Liver (tissue), 9 donors: Measurements from ENCODE around the gene CLN3. TPM values are rescaled to one million over a fixed set of nuclear protein-coding genes. Genes with fewer than 3 reads are reported as not detected.

Experiments
- DNase-seq: peaks from one replicate; pipeline ENCODE4 v3.0.0-alpha.2; 2017; ENCODE audit warnings: low spot score
- H3K27ac ChIP-seq, 2 donors: one replicate each; pipeline ENCODE4 v1.7.0; 2013; ENCODE audit warnings: inconsistent platforms in 2 of 2, low read length in 2 of 2, control low read depth in 1 of 2, low read depth in 1 of 2, mild to moderate bottlenecking in 1 of 2
- H3K27me3 ChIP-seq, 4 donors: one replicate each; pipeline versions ENCODE4 v1.6.1 to v1.7.0; 2013; ENCODE audit warnings: low read length in 3 of 4, inconsistent platforms in 1 of 4, mild to moderate bottlenecking in 1 of 4, moderate library complexity in 1 of 4; ENCODE audit not compliant: control insufficient read depth in 4 of 4, insufficient read depth in 4 of 4
- H3K36me3 ChIP-seq, 4 donors: one replicate each; pipeline versions ENCODE4 v1.6.1 to v1.7.0; 2013; ENCODE audit warnings: low read length in 3 of 4, mild to moderate bottlenecking in 3 of 4, low read depth in 1 of 4, moderate library complexity in 1 of 4; ENCODE audit not compliant: control insufficient read depth in 4 of 4, insufficient read depth in 3 of 4
- H3K4me1 ChIP-seq, 4 donors: one replicate each; pipeline versions ENCODE4 v1.6.1 to v1.7.0; 2013; ENCODE audit warnings: low read length in 3 of 4, mild to moderate bottlenecking in 3 of 4, moderate library complexity in 1 of 4; ENCODE audit not compliant: control insufficient read depth in 4 of 4, insufficient read depth in 4 of 4
- H3K4me3 ChIP-seq, 3 donors: one replicate each; pipeline versions ENCODE4 v1.6.1 to v1.7.0; 2013; ENCODE audit warnings: low read length in 3 of 3, control low read depth in 1 of 3, low read depth in 1 of 3, mild to moderate bottlenecking in 1 of 3
- H3K9ac ChIP-seq, 2 donors: one replicate each; pipeline ENCODE4 v1.7.0; 2013; ENCODE audit warnings: low read length in 2 of 2, mild to moderate bottlenecking in 2 of 2, moderate library complexity in 2 of 2, control low read depth in 1 of 2, low read depth in 1 of 2
- H3K9me3 ChIP-seq, 4 donors: one replicate each; pipeline versions ENCODE4 v1.6.1 to v1.7.0; 2013; ENCODE audit warnings: low read length in 3 of 4; ENCODE audit not compliant: control insufficient read depth in 4 of 4
- EGR1 ChIP-seq, 2 donors: IDR thresholded peaks; 2 replicates each; pipeline ENCODE4 v1.6.1; 2016 to 2018; ENCODE audit warnings: antibody characterized with exemption in 2 of 2, low read depth in 2 of 2
- FOXA1 ChIP-seq: IDR thresholded peaks from 2 replicates; pipeline ENCODE4 v1.6.1; 2016; ENCODE audit warnings: antibody characterized with exemption
- FOXA2 ChIP-seq: IDR thresholded peaks from 2 replicates; pipeline ENCODE4 v1.6.1; 2016; ENCODE audit warnings: antibody characterized with exemption
- GABPA ChIP-seq, 2 donors: IDR thresholded peaks in 1 of 2; conservative IDR thresholded peaks in 1 of 2; 2 replicates each; pipeline ENCODE4 v1.6.1; 2016; ENCODE audit warnings: antibody characterized with exemption in 2 of 2, mild to moderate bottlenecking in 1 of 2, moderate library complexity in 1 of 2
- HNF4A ChIP-seq, 2 donors: conservative IDR thresholded peaks; 2 replicates each; pipeline ENCODE4 v1.6.1; 2016; ENCODE audit warnings: antibody characterized with exemption in 2 of 2, mild to moderate bottlenecking in 2 of 2
- HNF4G ChIP-seq: IDR thresholded peaks from 2 replicates; pipeline ENCODE4 v1.6.1; 2016; ENCODE audit warnings: antibody characterized with exemption
- JUND ChIP-seq, 2 donors: IDR thresholded peaks; 2 replicates each; pipeline ENCODE4 v1.6.1; 2016; ENCODE audit warnings: antibody characterized with exemption in 2 of 2
- NR2F2 ChIP-seq: IDR thresholded peaks from 2 replicates; pipeline ENCODE4 v1.6.1; 2016; ENCODE audit warnings: antibody characterized with exemption
- RAD21 ChIP-seq, 2 donors: IDR thresholded peaks; 2 replicates each; pipeline ENCODE4 v1.6.1; 2016; ENCODE audit warnings: antibody characterized with exemption in 2 of 2, mild to moderate bottlenecking in 2 of 2
- REST ChIP-seq: IDR thresholded peaks from 2 replicates; pipeline ENCODE4 v1.6.1; 2016; ENCODE audit warnings: antibody characterized with exemption, mild to moderate bottlenecking
- RXRA ChIP-seq, 2 donors: IDR thresholded peaks; 2 replicates each; pipeline ENCODE4 v1.6.1; 2017 to 2018; ENCODE audit warnings: antibody characterized with exemption in 2 of 2, mild to moderate bottlenecking in 1 of 2
- SP1 ChIP-seq: IDR thresholded peaks from 2 replicates; pipeline ENCODE4 v1.6.1; 2018; ENCODE audit warnings: antibody characterized with exemption, mild to moderate bottlenecking
- TAF1 ChIP-seq: conservative IDR thresholded peaks from 2 replicates; pipeline ENCODE4 v1.6.1; 2016; ENCODE audit warnings: antibody characterized with exemption, mild to moderate bottlenecking
- YY1 ChIP-seq: IDR thresholded peaks from 2 replicates; pipeline ENCODE4 v1.6.1; 2016; ENCODE audit warnings: antibody characterized with exemption, mild to moderate bottlenecking
- ZBTB33 ChIP-seq: IDR thresholded peaks from 2 replicates; pipeline ENCODE4 v1.6.1; 2016; ENCODE audit warnings: antibody characterized with exemption
- WGBS: extraction: QIAGEN DNeasy Blood & Tissue Kit; methylation state at CpG from one replicate; pipeline ENCODE4 v1.1.7; 2013; 5-methylcytosine and 5-hydroxymethylcytosine counted together
- polyA plus RNA-seq, 2 donors: library from polyadenylated mRNA; stranded (reverse) in 1 of 2; unstranded in 1 of 2; fragments of 200-250 nt in 1 of 2; fragments of >200 nt in 1 of 2; fragmentation: Nextera tagmentation in 1 of 2; extraction: Ambion mirVana in 1 of 2; gene quantifications; one replicate each; pipeline versions ENCODE4 v1.2.1 to v1.2.3, GENCODE V29; 2013 to 2015
- total RNA-seq, 2 donors: library from RNA; depleted of rRNA; stranded (reverse); fragments of >200 nt; gene quantifications; one replicate each; pipeline ENCODE4 v1.2.3, GENCODE V29; 2014
- TF ChIP-seq, protein P1 (sequence below): IDR thresholded peaks from 2 replicates; pipeline ENCODE4 v1.6.1; 2016; ENCODE audit warnings: antibody characterized with exemption
- TF ChIP-seq, protein P2 (sequence below): fragments of 150-350 bp; IDR thresholded peaks from 2 replicates; pipeline ENCODE4 v1.5.1; 2017; ENCODE audit warnings: improper control_type of control experiment, low read depth, low read length; ENCODE audit not compliant: missing input control
- donor health status: healthy.
- donor health status: healthy.
- donor health status: healthy.
- donor health status: healthy.
- donor health status: healthy.

The CLN3 gene
- total and polyA plus RNA-seq, 4 donors: 16.1 to 23.6 (median 19.3) TPM

DNA sequence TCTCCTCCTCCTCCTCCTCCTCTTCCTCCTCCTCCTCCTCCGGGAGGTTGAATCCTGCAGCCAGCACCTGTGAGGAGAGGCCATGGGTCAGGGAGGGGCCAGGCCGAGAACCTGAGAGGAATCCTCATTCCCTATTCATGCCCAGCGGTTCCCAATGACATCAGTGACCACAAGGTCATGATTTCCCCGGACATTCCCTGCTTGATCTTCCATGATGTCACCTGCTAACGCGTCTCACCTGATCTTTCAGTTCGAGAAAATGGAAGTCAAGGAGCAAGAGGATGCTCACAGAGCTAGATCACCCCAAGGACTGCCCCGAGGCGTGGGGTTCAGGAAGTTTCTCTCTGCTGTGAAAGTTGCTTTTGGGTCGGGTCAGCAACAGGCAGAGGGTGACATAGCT lies 8.0 kb upstream of the CLN3 start:
- peaks cover 0 to under 1% (median 0%) of the 10 kb centered on the region in 4 donors for H3K4me1 ChIP-seq
- H3K9me3 ChIP-seq: no peaks in the 10 kb centered on the region
- DNase-seq: no peak
- H3K27ac ChIP-seq: no peak overlapping the region
- H3K4me3 ChIP-seq: no peak overlapping the region
- H3K9ac ChIP-seq: no peak overlapping the region
- peaks cover 0 to 21% (median 11%) of the 10 kb centered on the region in 4 donors for H3K36me3 ChIP-seq
- 82% methylated on average over 10 of the region's 10 CpGs for WGBS
- no peaks in the 10 kb centered on the region for H3K27me3 ChIP-seq
- TF ChIP-seq, protein P1, sequence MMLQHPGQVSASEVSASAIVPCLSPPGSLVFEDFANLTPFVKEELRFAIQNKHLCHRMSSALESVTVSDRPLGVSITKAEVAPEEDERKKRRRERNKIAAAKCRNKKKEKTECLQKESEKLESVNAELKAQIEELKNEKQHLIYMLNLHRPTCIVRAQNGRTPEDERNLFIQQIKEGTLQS: no peak
- no peak for TF ChIP-seq RAD21 (IDR thresholded peaks at IDR 0.05)
- TF ChIP-seq RXRA (IDR thresholded peaks at IDR 0.05): no peak
- no peak for TF ChIP-seq HNF4A (conservative IDR thresholded peaks at IDR 0.05)
- no peak for TF ChIP-seq YY1
- TF ChIP-seq, protein P2, sequence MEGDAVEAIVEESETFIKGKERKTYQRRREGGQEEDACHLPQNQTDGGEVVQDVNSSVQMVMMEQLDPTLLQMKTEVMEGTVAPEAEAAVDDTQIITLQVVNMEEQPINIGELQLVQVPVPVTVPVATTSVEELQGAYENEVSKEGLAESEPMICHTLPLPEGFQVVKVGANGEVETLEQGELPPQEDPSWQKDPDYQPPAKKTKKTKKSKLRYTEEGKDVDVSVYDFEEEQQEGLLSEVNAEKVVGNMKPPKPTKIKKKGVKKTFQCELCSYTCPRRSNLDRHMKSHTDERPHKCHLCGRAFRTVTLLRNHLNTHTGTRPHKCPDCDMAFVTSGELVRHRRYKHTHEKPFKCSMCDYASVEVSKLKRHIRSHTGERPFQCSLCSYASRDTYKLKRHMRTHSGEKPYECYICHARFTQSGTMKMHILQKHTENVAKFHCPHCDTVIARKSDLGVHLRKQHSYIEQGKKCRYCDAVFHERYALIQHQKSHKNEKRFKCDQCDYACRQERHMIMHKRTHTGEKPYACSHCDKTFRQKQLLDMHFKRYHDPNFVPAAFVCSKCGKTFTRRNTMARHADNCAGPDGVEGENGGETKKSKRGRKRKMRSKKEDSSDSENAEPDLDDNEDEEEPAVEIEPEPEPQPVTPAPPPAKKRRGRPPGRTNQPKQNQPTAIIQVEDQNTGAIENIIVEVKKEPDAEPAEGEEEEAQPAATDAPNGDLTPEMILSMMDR: no peak
- no peak for TF ChIP-seq EGR1 (IDR thresholded peaks at IDR 0.05; ENCODE audit: low read depth in 2 of 2)
- TF ChIP-seq TAF1: no peak
- no peak for TF ChIP-seq FOXA1
- TF ChIP-seq ZBTB33: no peak
- TF ChIP-seq SP1: no peak
- TF ChIP-seq JUND (IDR thresholded peaks at IDR 0.05): no peak
- no peak for TF ChIP-seq REST
- TF ChIP-seq GABPA (IDR thresholded peaks at IDR 0.05 in 1 of 2, conservative IDR thresholded peaks at IDR 0.05 in 1 of 2): no peak
- TF ChIP-seq HNF4G: no peak
- TF ChIP-seq FOXA2: no peak
- no peak for TF ChIP-seq NR2F2
